Activated T-cell treated with anti-CD3 and anti-CD28 coated beads, Interleukin-2, amount 50 U/mL, for 48 hours (primary cell): ENCODE results near the gene DNAH8.
"Not testable (repeated sequence)": the region's sequence is repeated elsewhere in the genome, so short reads cannot be mapped to it uniquely, and the experiment has no call there.

Source experiments
- DNase-seq, 2 experiments: peaks; one replicate each; pipeline ENCODE4 v3.0.0-alpha.2; 2020

DNAH8 gene

GRCh38 chr6:38715016-38715689, at the start of gene DNAH8:
Gene DNAH8, plus strand, starts transcription at chr6:38715311. Its CDS starts 7,499 bp downstream, at chr6:38722810.
- DNase-seq = peak; percentile 47 to 57

- DNase-seq = no peak
These were observed 43.1 kb upstream of the DNAH8 start for GRCh38 chr6:38671885-38672467.

GRCh38 chr6:38673397-38674165, 41.5 kb upstream of the DNAH8 start:
- peak; percentile 31 for DNase-seq

- no peak for DNase-seq
These were observed 38.7 kb upstream of the DNAH8 start for GRCh38 chr6:38676236-38676973.

- no peak for DNase-seq
These were observed 38.1 kb upstream of the DNAH8 start for GRCh38 chr6:38676974-38677544.

GRCh38 chr6:38678178-38678760, 36.8 kb upstream of the DNAH8 start:
- DNase-seq = no peak

GRCh38 chr6:38679668-38680067, 35.4 kb upstream of the DNAH8 start:
- no peak for DNase-seq

GRCh38 chr6:38681850-38682249, 33.3 kb upstream of the DNAH8 start:
- DNase-seq = no peak

- DNase-seq = no peak
These were observed 30.9 kb upstream of the DNAH8 start for GRCh38 chr6:38684237-38684636.

GRCh38 chr6:38684904-38685303, 30.2 kb upstream of the DNAH8 start:
- DNase-seq = no peak

- no peak for DNase-seq
These were observed 28.7 kb upstream of the DNAH8 start for GRCh38 chr6:38686270-38687042.

- DNase-seq = no peak
These were observed 28.1 kb upstream of the DNAH8 start for GRCh38 chr6:38687043-38687353.

GRCh38 chr6:38687549-38687948, 27.6 kb upstream of the DNAH8 start:
- no peak for DNase-seq

GRCh38 chr6:38688579-38689087, 26.5 kb upstream of the DNAH8 start:
- DNase-seq = no peak

- no peak for DNase-seq
These were observed 19.7 kb upstream of the DNAH8 start for GRCh38 chr6:38695227-38695900.

- no peak for DNase-seq
These were observed 19.2 kb upstream of the DNAH8 start for GRCh38 chr6:38695933-38696332.

GRCh38 chr6:38696345-38696744, 18.8 kb upstream of the DNAH8 start:
- DNase-seq = no peak

- no peak for DNase-seq
These were observed 17.3 kb upstream of the DNAH8 start for GRCh38 chr6:38697846-38698245.

GRCh38 chr6:38699702-38700101, 15.4 kb upstream of the DNAH8 start:
- not testable (repeated sequence) for DNase-seq

- no peak for DNase-seq
These were observed 13.6 kb upstream of the DNAH8 start for GRCh38 chr6:38701551-38701950.
